Brain microvascular endothelial cell (primary cell): ENCODE data around the gene KCTD7.
A peak's percentile ranks its signal among the peaks of the same experiment; 100 is the strongest.
"Not testable (repeated sequence)": the region's sequence is repeated elsewhere in the genome, so short reads cannot be mapped to it uniquely, and the experiment has no call there.

Source experiments
- DNase-seq: peaks from one replicate; pipeline ENCODE4 v3.0.0-alpha.2; 2020
- H3K27ac ChIP-seq: fragments of 250-450 bp; sonication (Bioruptor Pico); 2 replicates; pipeline ENCODE4 v1.5.1; 2020; ENCODE audit warnings: mild to moderate bottlenecking, moderate library complexity
- H3K27me3 ChIP-seq: fragments of 250-450 bp; sonication (Bioruptor Pico); replicated peaks from 2 replicates; pipeline ENCODE4 v1.5.1; 2020; ENCODE audit warnings: mild to moderate bottlenecking
- H3K36me3 ChIP-seq: fragments of 250-450 bp; sonication (Bioruptor Pico); replicated peaks from 2 replicates; pipeline ENCODE4 v1.5.1; 2020; ENCODE audit warnings: mild to moderate bottlenecking
- H3K4me3 ChIP-seq: 2 replicates; pipeline ENCODE4 v1.5.1; 2011; ENCODE audit warnings: low read depth, mild to moderate bottlenecking, control low read depth, low read length, moderate library complexity
- in situ Hi-C: cut with HindIII; loops from 2 replicates; pipeline ENCODE4 v1.10.0; 2017; ENCODE audit warnings: low sequenced_read_pairs, low pct_ligation_motif_present
- TF ChIP-seq, protein P1 (sequence below): IDR thresholded peaks from 2 replicates; pipeline ENCODE4 v1.5.1; 2011; ENCODE audit warnings: low read depth, mild to moderate bottlenecking, moderate library complexity, low read length, control low read depth, inconsistent platforms; ENCODE audit errors: missing control alignments

Gene KCTD7

DNA sequence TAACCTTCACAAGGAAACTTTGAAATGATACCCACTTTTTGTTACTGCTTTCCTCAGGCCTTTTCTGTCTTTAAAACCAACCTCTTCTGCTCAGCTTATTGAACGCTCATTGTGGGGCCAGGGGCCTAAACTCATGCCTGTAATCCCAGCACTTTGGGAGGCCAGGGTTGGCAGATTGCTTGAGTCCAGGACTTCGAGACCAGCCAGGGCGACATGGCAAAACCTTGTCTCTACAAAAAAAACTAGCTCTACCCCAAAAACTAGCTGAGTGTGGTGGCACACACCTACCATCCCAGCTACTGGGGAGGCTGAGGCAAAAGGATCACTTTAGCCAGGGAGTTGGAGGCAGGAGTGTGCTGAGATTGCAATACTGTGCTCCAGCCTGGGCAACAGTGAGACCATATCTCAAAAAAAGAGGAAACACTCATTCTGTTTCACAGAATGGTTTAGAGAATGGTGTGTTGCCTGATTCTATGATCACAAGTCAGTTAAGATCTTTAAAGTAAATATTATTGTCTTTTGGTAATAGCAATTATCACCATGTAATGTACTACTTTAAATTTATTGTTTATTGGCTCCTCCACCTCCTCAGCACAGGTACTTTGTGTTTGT, 51.1 kb downstream of the KCTD7 start:
- TF ChIP-seq, protein P1, sequence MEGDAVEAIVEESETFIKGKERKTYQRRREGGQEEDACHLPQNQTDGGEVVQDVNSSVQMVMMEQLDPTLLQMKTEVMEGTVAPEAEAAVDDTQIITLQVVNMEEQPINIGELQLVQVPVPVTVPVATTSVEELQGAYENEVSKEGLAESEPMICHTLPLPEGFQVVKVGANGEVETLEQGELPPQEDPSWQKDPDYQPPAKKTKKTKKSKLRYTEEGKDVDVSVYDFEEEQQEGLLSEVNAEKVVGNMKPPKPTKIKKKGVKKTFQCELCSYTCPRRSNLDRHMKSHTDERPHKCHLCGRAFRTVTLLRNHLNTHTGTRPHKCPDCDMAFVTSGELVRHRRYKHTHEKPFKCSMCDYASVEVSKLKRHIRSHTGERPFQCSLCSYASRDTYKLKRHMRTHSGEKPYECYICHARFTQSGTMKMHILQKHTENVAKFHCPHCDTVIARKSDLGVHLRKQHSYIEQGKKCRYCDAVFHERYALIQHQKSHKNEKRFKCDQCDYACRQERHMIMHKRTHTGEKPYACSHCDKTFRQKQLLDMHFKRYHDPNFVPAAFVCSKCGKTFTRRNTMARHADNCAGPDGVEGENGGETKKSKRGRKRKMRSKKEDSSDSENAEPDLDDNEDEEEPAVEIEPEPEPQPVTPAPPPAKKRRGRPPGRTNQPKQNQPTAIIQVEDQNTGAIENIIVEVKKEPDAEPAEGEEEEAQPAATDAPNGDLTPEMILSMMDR, result no peak
- Histone ChIP-seq H3K27me3 (no peaks in the 10 kb centered on the region), H3K4me3 (no peak overlapping the region), H3K27ac (no peak overlapping the region), H3K36me3 (no peaks in the 10 kb centered on the region)
- DNase-seq, result no peak
- in situ Hi-C loops, result no loop called here

DNA sequence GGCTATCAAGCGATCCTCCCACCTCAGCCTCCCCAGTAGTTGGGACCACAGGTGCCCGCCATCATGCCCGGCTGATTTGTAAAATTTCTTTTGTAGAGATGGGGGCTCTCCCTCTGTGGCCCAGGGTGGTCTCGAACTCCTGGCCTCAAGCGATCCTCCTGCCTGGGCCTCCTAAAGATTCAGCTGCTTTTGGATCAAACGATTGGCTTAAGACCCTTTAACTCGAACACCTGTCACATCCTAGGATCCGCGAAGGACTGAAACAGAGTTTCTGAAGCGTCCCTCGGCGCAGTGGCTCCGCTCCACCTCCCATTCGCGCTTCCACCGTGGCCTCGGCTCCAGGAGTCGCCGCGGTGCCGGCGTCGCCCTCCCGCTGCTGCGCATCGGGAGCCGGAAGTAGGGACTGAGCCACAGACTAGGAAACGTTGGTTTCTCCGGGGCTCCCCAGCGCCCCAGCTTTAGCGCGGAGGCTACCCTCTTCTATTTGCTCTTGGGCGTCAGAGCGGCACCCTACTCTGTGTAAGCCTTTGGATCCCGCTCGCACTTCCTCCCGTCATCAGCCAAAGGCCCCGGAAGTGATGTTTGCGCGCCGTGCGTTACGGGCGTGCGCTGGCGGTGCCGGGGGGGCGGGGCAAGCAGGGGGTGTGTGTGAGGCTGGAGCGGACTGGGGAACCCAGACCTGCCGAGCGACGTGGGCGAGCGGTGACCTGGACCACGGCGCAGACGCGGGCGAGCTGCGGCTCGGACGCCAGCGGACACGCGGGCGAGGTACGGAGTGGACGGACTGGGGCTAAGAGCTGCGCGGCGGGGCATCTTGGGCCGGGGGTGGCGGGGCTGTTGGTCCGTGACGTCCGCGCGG, 53.0 kb downstream of the KCTD7 start:
- peak overlapping the region; percentile 94 for H3K27ac ChIP-seq
- TF ChIP-seq, protein P1, result no peak
- peak; percentile 92 for DNase-seq
- peak overlapping the region; percentile 88 for H3K4me3 ChIP-seq
- H3K36me3 ChIP-seq, result no peaks in the 10 kb centered on the region
- H3K27me3 ChIP-seq, result no peaks in the 10 kb centered on the region
- in situ Hi-C loops, result no loop called here

DNA sequence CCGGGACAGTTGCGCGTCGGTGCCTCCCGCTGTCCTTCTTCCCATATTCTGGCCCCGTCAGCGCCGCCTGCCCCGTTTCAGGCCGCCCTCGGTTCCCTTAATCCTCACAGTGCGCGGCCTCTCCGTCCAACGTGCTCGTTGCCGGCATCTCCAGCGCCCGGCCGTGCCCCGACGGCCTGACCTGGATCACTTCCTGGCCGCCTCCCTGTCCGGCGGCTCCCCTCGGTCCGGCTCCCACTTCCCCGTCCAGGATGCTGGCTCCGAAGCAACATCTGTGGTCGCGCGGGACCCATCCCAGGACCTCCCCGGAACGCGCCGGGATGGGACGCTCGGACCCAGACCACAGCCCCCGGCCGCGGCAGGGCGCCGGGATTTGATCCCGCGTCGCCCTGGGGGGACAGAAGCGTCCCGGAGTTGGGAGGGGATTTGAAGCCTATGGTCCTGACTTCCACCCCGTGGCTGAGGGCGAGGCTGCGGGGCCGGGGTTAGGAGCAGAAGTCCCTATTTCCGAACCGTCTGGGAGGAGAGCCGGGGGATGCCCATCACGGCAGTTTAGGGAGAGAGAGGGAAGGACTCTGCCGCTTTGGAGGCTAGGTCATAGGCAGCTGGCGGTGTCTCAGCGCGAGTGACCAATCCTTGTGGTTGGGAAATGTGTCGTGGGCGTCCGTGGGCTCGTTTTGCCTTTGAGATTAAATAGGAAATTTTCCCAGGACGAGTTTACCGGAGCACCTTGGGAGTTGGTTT, 53.8 kb downstream of the KCTD7 start:
- H3K36me3 ChIP-seq, result no peaks in the 10 kb centered on the region
- TF ChIP-seq, protein P1, result no peak
- H3K27ac ChIP-seq, result peak overlapping the region; percentile 94
- in situ Hi-C loops, result no loop called here
- no peaks in the 10 kb centered on the region for H3K27me3 ChIP-seq
- peak overlapping the region; percentile 88 for H3K4me3 ChIP-seq
- peak; percentile 23 for DNase-seq

DNA sequence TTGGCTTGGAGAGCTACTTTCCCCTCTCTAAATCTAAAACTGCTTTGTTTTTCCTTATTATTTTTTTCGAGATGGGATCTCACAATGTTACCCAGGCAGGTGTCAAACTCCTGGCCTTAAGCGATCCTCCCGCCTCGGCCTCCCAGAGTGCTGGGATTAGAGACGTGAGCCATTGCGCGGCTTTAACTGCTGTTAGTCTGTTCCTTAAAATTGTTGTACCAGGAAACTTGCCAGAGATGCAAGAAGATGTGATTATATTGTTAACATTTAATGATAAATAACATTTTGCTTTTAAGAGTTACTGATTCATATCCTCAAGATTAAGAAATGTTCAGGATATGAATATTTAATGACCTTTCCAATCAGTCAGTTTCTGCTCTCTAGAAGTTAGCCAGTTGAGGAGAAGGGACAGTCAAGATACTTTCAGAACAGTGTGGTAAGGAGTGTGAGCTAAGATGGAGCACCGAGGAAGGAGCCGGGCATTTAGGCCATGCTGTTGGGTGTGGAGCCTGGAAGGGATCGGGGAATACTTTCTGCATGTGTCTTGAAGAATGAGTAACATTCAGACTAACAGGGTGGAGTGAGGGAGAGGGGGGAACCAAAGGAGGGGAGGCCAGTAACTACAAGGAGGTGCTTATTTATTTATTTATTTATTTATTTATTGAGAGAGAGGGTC, 54.6 kb downstream of the KCTD7 start:
- H3K36me3 ChIP-seq, in situ Hi-C loops, H3K27me3 ChIP-seq: not testable (repeated sequence)
- H3K27ac ChIP-seq, result peak overlapping the region; percentile 94
- peak overlapping the region; percentile 88 for H3K4me3 ChIP-seq
- peak; percentile 31 for DNase-seq

DNA sequence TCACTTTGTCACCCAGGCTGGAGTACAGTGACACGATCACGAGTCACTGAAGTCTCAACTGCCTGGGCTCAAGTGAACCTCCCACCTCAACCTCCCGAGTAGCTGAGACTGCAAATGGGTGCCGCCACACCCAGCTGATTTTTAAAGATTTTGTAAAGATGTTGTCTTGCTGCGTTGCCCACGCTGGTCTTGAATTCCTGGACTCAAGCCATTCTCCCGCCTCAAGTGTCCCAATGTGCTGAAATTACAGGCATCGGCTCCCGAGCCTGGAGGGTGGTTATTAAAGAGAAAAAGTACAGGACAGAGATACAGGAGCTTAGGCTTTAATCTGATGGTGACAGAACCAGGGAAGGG, 55.1 kb downstream of the KCTD7 start:
- DNase-seq, result no peak
- TF ChIP-seq, protein P1, result no peak
- no peaks in the 10 kb centered on the region for H3K27me3 ChIP-seq
- in situ Hi-C loops, result no loop called here
- no peak overlapping the region for H3K27ac ChIP-seq
- no peak overlapping the region for H3K4me3 ChIP-seq
- no peaks in the 10 kb centered on the region for H3K36me3 ChIP-seq

DNA sequence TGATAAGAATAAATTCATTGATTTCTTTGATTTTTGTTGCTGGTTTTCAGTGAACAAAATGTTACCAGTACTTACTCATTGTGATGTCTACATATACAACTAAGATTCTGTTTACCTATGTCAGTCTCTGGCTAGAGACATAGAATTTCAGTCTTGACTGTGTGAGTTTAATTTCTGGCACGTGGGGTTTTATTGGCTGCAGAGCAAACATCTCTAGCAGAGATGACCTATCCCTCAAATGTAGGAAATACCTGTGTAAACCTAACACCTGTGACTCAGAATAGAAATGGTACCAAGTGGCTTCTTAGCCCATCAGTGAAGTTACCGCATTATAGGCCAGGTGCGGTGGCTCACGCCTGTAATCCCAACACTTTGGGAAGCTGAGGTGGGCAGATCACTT, 57.0 kb downstream of the KCTD7 start:
- H3K36me3 ChIP-seq, in situ Hi-C loops, DNase-seq, H3K4me3 ChIP-seq, H3K27me3 ChIP-seq, H3K27ac ChIP-seq: not testable (repeated sequence)
